IPS-18c (cell line): ENCODE results near the gene SLC25A20.
"Not testable (repeated sequence)": the region's sequence is repeated elsewhere in the genome, so short reads cannot be mapped to it uniquely, and the experiment has no call there.

Experiments used
- H3K4me3 ChIP-seq: 2 replicates; pipeline ENCODE4 v1.7.0; 2013; ENCODE audit warnings: low read depth, mild to moderate bottlenecking, low read length, moderate library complexity; ENCODE audit not compliant: insufficient read depth
- H3K9me3 ChIP-seq: one replicate; pipeline ENCODE4 v1.6.1; 2013; ENCODE audit warnings: mild to moderate bottlenecking, low read length, moderate library complexity; ENCODE audit not compliant: control insufficient read depth, insufficient read depth

Gene SLC25A20

GRCh38 chr3:48857641-48858040, 41.0 kb downstream of the SLC25A20 start:
- Histone ChIP-seq H3K9me3 (no peaks in the 10 kb centered on the region), H3K4me3 (no peak overlapping the region)

- no peaks in the 10 kb centered on the region for H3K9me3 ChIP-seq
- H3K4me3 ChIP-seq = no peak overlapping the region
Measured at GRCh38 chr3:48856469-48856868, 42.2 kb downstream of the SLC25A20 start.

- Histone ChIP-seq H3K9me3 (no peaks in the 10 kb centered on the region), H3K4me3 (no peak overlapping the region)
Measured at GRCh38 chr3:48855681-48856447, 42.8 kb downstream of the SLC25A20 start.

GRCh38 chr3:48852151-48852550, 46.5 kb downstream of the SLC25A20 start:
- Histone ChIP-seq H3K4me3 (no peak overlapping the region), H3K9me3 (no peaks in the 10 kb centered on the region)

- H3K4me3 ChIP-seq = no peak overlapping the region
- H3K9me3 ChIP-seq = no peaks in the 10 kb centered on the region
Measured at GRCh38 chr3:48851407-48851806, 47.3 kb downstream of the SLC25A20 start.

GRCh38 chr3:48848816-48849515, 49.7 kb downstream of the SLC25A20 start:
- no peaks in the 10 kb centered on the region for H3K9me3 ChIP-seq
- no peak overlapping the region for H3K4me3 ChIP-seq

- H3K4me3 ChIP-seq = peak within 1 kb of the TSS; percentile 85
- no peaks in the 10 kb centered on the region for H3K9me3 ChIP-seq
Measured at GRCh38 chr3:48847504-48848423, 50.9 kb downstream of the SLC25A20 start, which contains the start of gene PRKAR2A. PRKAR2A (minus strand) TSS chr3:48847874; CDS start chr3:48847596, 278 bp downstream.

- H3K9me3 ChIP-seq = no peaks in the 10 kb centered on the region
- peak overlapping the region; percentile 85 for H3K4me3 ChIP-seq
Measured at GRCh38 chr3:48847053-48847503, 51.6 kb downstream of the SLC25A20 start.

- Histone ChIP-seq H3K4me3 (no peak overlapping the region), H3K9me3 (no peaks in the 10 kb centered on the region)
Measured at GRCh38 chr3:48845170-48845569, 53.5 kb downstream of the SLC25A20 start.

- H3K4me3 ChIP-seq = no peak overlapping the region
Measured at GRCh38 chr3:48837163-48837562, 61.5 kb downstream of the SLC25A20 start.

GRCh38 chr3:48835650-48836366, 62.9 kb downstream of the SLC25A20 start:
- Histone ChIP-seq H3K4me3 (no peak overlapping the region), H3K9me3 (no peaks in the 10 kb centered on the region)

More at GRCh38 chr3:48837163-48837562, 61.5 kb downstream of the SLC25A20 start:
- H3K9me3 ChIP-seq = no peaks in the 10 kb centered on the region

GRCh38 chr3:48832684-48833083, 66.0 kb downstream of the SLC25A20 start:
- Histone ChIP-seq H3K4me3 (no peak overlapping the region), H3K9me3 (no peaks in the 10 kb centered on the region)

- no peaks in the 10 kb centered on the region for H3K9me3 ChIP-seq
- no peak overlapping the region for H3K4me3 ChIP-seq
Measured at GRCh38 chr3:48830715-48831114, 68.0 kb downstream of the SLC25A20 start.

- H3K9me3 ChIP-seq = not testable (repeated sequence)
Measured at GRCh38 chr3:48829525-48829924, 69.2 kb downstream of the SLC25A20 start.

GRCh38 chr3:48827874-48828273, 70.8 kb downstream of the SLC25A20 start:
- H3K9me3 ChIP-seq, H3K4me3 ChIP-seq: not testable (repeated sequence)

More at GRCh38 chr3:48829525-48829924, 69.2 kb downstream of the SLC25A20 start:
- H3K4me3 ChIP-seq = not testable (repeated sequence)

- Histone ChIP-seq H3K4me3 (no peak overlapping the region), H3K9me3 (no peaks in the 10 kb centered on the region)
Measured at GRCh38 chr3:48826451-48826850, 72.2 kb downstream of the SLC25A20 start.
